ENCODE measurements around the gene PPM1G.
"Not testable (repeated sequence)": the region's sequence is repeated elsewhere in the genome, so short reads cannot be mapped to it uniquely, and the experiment has no call there.

The PPM1G gene, protein sequence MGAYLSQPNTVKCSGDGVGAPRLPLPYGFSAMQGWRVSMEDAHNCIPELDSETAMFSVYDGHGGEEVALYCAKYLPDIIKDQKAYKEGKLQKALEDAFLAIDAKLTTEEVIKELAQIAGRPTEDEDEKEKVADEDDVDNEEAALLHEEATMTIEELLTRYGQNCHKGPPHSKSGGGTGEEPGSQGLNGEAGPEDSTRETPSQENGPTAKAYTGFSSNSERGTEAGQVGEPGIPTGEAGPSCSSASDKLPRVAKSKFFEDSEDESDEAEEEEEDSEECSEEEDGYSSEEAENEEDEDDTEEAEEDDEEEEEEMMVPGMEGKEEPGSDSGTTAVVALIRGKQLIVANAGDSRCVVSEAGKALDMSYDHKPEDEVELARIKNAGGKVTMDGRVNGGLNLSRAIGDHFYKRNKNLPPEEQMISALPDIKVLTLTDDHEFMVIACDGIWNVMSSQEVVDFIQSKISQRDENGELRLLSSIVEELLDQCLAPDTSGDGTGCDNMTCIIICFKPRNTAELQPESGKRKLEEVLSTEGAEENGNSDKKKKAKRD

GRCh38 chr2:27409321-27410073, at the start of gene PPM1G:
Gene PPM1G (minus strand): TSS chr2:27409591. CDS start chr2:27409422, 169 bp downstream.
- DNase-seq = peak; percentile 89

DNA sequence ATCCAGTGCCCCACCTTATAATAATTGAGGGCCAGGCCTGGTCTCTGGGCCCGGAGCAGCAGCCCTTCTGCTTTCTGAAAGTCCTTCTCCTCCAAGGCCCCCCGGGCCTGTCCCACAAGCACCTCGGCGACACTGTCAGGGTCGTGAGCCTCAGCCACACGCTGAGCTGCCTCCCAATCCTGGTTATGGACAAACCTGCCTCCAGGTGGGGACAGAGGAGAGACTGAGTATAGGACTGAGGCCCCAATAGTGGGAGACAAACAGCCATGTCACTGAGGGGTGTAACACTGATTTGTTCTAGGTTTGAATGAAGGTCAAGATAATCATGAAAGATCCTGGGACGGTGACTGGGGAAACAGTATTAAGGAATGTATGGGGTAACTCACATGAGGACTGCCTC, 44.6 kb upstream of the PPM1G start:
- DNase-seq = no peak

DNA sequence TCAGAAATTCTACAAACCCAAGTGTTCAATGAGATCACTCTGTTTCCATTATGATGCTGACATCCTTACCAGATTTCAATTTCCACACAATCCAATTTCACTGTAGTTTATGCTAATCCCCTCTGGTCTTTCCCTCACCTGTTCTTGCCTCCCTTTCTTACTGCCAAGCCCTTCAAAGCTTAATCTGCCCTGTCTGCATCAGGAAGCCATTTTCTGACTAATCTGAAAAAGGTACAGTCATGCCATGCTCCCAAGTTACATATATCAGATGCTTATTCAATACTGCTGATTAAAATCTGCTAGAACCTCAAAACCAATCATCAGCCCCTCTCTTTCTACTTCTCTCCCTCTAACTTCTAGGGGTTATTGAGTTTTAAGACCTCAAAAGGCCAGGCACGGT, 41.7 kb upstream of the PPM1G start:
- DNase-seq = no peak

DNA sequence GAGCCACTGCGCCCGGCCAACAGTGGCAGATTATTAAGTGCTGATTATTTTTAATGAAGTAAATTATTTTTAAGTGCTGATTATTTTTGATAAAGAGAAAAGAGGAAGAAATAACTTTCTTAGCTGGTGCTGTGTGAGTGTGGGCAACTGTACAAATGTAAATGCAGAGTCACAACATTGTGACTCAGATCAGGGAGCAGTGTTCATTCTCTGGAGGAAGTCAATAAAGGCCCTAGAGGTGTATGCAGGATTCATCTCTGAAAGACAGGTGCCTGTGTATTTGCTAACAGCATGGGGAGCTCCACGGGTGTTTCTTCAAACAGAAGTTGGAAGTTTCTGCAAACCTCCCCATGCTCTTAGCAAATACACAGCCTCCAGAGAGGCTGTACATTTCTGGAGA, 39.0 kb upstream of the PPM1G start:
- no peak for DNase-seq

DNA sequence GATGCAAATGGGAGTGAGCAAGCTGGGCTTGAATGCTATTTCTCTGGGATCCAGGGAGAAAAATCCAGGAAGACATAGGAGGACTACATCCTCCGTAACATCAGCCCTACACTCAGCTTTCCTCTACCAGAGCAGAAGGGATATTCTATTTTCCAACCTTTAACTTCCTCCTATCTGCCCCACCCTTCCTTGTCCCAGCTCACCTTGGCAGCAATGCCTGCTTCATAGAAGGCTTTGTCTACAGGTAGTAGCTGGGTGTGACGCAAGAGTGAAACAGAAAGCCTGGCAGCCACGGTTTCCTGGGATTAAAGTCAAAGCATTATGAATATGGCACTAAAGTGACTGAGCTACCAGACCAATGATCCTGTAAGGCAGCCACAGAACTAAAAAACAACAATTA, 36.7 kb upstream of the PPM1G start:
- no peak for DNase-seq

GRCh38 chr2:27445615-27446014, 36.2 kb upstream of the PPM1G start:
- no peak for DNase-seq

DNA sequence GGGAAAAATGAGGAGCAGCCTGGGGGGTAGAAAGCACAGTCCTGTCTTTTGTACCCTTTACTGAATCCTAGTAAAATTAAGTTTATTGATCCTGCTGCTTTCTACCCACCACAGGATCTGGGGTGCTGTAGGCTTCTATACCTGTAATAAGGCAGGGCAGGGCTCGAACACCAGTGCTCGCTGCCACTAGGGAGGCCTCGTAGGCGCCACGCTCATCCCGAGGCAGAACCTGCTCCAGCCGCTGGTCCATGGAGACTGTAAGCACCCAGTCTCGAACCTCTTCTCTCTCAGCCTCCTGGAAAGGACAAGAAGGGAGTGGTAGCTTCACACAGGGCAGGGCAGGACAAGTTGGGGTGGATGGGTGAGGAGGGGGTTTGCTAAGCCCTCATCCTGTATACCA, 35.8 kb upstream of the PPM1G start:
- no peak for DNase-seq

GRCh38 chr2:27442920-27443282, 33.5 kb upstream of the PPM1G start:
- no peak for DNase-seq

- DNase-seq = no peak
Observed at GRCh38 chr2:27441958-27442919, 32.8 kb upstream of the PPM1G start, which contains the start of gene KRTCAP3. Gene KRTCAP3 (plus strand): TSS chr2:27442381. CDS start chr2:27442413, 32 bp downstream.

GRCh38 chr2:27441226-27441926, 32.0 kb upstream of the PPM1G start:
- DNase-seq = no peak

DNA sequence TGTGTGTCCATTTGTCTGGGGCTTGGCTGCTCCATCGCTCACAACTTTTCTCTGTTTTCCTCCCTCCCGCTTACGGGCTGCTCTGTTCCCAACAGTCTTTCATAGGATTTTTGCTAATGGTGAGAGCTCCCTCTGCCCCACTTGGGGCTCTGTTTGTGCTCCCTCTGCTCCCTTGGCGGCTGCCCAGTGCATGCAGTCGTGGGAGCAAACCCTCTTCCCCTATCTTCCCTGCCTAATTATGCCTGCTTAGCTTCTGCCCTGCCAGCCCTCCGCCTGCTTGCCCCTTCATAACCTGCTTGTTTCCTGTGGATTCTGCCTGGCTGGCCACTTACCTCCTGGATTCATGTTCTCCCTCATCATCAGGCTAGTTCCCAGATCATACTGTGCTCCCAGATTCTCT, 26.2 kb upstream of the PPM1G start:
- DNase-seq = no peak

DNA sequence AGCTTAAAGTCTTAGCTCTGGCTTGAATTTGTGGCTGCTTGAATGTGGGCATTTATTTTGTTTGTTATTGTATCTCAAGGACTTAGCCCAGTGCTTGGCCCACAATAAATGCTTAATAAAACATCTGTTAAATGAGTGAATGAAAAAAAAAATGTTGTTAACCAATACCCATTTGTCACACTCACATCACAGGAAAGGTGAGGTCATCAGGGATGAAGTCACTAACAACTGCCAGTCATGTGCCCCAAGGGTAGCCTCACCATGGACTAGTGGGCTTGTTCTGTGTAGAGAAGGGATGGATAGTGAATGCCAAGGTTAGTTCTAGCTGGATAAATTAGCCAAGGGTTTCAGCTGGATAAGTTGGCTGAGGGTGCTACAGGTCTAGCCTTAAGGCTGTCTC, 22.0 kb upstream of the PPM1G start:
- no peak for DNase-seq

DNA sequence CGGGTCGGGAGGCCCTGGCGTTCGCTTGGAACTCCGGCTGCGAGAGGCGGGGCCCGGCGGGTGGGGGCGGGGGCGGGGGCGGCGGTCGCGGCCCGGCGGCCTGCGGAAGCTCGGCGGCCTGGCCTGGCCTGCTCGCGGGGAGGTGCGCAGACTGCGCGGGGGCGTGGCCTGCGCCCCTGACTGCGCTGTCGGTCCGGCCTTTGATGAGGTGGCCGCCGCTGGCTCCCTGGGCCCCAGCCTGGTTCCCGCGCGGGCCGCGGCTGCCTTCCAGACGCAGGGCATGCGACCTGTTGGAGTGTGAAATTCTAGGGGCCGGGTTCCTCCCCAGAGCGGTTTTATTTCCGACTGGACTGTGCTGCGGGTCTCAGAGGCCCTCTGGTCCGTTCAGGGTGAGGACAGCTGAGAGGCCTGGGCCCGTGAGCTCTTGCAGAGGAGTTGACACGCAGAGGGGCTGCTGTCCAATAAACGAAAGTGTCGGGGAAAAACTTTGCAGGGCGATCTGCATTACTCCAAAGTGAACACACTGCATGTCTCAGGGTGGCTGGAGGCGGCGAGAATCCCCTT, 19.7 kb upstream of the PPM1G start:
- DNase-seq = peak; percentile 43

DNA sequence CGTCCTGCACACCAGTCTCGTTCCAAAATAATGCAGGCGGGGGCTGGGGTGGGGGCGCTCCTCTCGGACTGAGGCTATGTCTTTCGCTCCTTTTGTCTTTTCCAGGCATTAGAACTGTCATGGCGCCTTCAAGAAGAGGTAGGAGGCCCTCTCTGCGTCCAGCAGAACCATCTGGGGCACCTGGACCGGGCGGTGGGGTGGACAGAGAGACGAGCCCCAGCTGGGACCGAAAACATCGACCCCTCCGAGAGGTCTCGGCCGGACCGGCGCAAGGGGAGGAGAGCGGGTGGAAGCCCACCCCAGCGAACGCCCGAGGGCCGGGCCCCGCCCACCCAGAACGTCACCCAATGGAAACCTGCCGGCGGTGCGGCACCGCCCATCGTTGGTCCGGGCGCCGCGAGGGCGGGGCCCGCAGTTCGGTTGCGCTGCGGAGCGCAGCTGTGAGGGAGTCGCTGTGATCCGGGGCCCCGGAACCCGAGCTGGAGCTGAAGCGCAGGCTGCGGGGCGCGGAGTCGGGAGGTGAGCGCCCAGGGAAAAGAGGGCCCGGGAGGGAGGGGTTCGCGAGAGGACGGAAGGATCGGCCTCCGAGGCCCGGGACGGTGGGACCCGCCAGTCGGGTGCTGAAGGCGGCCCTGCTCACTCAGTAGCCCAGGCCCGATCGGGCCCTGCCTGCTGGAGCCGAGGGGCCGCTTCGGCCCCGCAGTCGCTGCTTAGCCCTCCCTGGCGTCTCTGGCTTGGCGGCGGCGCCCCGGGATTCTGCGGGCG, 19.0 kb upstream of the PPM1G start, which contains the start of gene NRBP1:
NRBP1 (plus strand) TSS at position 419 of the 765 bp plus-strand sequence. CDS start 4,643 bp downstream, outside the sequence.
- peak; percentile 76 for DNase-seq

DNA sequence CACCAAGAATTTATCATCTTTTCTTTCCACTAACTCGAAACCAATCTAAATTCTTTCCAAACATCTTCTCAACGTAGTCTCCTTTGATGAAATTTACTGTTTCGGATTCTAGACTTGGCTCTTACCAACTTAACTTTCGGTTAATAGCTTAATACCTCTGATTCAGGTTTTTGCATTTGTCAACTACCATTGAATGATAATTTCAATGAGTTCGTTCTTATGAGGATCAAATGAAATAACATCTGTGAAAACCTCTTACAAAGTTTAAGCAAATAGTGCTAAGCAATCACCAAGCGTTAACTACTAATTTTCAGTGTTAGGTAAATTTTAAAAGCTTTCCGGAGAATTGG, 18.4 kb upstream of the PPM1G start:
- DNase-seq = no peak

DNA sequence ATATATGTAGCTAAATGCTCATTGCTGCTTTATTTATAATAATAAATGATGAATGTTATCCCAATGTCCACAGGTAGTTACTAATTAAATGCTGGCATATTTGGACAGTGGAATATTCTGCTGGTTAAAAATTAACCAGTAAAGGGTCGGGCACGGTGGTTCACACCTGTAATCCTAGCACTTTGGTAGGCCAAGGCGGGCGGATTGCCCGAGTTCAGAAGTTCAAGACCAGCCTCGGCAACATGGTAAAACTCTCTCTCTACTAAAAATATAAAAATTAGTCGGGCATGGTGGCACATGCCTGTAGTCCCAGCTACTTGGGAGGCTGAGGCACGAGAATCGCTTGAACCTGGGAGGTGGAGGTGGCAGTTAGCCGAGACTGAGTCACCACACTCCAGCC, 15.6 kb upstream of the PPM1G start:
- DNase-seq = not testable (repeated sequence)

- no peak for DNase-seq
Observed at GRCh38 chr2:27422958-27423357, 13.6 kb upstream of the PPM1G start.

DNA sequence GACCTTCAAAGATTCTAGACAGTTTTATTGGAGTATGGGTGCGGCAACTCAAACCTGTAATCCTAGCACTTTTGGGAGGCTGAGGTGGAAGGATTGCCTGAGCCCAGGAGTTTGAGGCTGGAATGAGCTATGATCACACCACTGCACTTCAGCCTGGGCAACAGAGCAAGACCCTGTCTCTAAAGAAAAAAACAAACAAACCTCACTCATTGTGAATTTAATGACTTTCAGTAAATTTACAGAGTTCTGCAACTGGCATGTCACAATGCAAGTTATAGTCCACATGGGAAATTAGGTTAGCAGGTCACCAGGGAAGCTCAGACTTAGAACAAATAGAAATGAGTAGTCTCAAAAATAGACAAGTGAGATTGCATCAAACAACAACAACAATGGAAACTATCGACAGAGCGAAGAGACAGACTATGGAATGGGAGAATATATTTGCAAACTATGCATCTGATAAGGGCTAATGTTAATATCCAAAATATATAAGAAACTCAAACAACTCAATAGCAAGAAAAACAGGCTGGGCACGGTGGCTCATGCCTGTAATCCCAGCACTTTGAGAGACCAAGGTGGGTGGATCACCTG, 12.4 kb upstream of the PPM1G start:
- no peak for DNase-seq

- no peak for DNase-seq
Observed at GRCh38 chr2:27420996-27421395, 11.6 kb upstream of the PPM1G start.

DNA sequence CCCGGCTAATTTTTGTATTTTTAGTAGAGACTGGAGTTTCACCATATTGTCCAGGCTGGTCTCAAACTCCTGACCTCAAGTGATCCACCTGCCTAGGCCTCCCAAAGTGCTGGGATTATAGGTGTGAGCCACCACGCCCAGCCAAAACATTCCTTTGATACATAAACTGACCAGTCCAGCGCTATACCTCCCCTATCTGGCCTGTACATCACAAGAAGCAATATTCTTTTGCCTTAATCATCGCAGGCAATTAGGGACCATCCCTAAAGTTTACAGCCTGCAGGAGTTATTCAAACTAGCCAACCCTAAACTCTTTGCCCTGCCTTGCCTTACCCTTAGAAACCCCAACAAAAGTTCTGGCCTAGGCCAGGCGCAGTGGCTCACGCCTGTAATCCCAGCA, 6.8 kb upstream of the PPM1G start:
- DNase-seq = no peak
